ENCODE data around the gene MLX.
A peak's percentile ranks its signal among the peaks of the same experiment; 100 is the strongest.
"Not testable (repeated sequence)": the region's sequence is repeated elsewhere in the genome, so short reads cannot be mapped to it uniquely, and the experiment has no call there.

Gene MLX

DNA sequence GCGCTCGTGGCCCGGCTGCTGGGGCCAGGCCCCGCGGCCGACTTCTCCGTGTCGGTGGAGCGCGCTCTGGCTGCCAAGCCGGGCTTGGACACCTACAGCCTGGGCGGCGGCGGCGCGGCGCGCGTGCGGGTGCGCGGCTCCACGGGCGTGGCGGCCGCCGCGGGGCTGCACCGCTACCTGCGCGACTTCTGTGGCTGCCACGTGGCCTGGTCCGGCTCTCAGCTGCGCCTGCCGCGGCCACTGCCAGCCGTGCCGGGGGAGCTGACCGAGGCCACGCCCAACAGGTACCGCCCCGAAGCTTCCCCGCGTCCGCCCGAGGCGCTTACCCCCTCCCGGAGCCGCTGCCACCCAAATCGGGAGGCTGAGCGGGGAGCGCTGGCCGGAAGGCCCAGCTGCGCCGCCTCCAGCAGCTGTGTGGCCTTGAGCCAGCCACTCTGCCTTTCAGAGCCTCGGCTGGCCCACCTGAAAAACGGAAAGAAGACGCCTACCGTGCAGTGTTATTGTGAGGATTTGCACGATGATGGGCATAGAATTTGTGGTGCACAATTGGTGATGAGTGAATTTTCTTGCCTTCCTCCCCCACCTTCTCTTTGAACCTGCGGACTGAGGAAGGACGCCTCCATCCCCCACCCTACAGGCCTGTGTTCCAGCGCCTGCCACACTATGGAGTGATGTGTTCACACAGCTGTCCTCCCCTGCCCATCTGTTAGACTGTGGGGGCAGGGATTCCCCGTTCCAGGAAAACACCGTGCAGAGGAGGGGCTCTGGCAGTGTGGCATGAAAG, 30.3 kb upstream of the MLX start:
- DNase-seq: peak; percentile 83

DNA sequence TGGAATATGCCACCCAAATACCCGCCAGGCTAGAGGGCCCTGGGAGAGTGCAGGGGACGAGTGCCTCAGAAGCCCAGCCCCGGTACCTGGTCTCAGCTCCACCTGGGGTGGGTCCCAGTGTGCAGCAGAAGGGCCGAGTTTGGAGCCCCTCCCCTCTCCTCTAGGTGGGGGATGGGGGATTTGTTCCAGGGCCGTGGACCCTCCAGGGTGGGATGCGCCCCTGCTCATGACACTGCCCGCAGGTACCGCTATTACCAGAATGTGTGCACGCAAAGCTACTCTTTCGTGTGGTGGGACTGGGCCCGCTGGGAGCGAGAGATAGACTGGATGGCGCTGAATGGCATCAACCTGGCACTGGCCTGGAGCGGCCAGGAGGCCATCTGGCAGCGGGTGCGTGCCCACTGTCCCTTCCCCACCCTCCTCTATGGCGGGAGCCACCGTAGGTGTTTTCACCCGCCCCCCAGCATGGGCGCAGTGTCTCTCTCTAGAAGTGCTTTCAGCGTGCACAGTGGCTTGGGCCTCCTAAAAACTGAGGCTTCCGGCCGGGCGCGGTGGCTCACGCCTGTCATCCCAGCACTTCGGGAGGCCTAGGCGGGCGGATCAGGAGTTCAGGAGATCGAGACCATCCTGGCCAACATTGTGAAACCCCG, 29.6 kb upstream of the MLX start:
- DNase-seq: no peak

DNA sequence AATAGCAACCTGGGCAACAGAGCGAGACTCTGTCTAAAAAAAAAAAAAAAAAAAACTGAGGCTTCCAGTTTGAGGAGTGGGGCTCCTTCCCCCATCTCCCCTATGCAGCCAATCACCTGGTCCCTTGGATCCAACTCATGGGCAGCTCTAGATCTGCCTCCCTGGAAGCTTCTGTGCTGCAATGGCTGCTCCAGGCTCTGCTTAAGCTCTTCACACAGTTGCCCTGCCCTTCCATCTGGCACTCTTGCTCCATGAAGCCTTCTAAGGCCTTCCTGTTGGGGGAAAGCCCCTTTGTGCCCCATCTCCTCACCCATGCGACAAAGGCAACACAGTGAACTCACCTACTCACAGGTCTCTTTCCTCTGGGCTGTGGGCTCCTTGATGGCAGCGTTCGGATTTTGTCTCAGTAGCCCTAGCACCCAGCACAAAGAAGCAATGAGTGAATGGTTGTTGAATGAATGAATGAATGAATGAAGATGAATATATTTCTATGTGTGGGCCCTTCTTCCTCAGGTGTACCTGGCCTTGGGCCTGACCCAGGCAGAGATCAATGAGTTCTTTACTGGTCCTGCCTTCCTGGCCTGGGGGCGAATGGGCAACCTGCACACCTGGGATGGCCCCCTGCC, 29.0 kb upstream of the MLX start:
- no peak for DNase-seq

DNA sequence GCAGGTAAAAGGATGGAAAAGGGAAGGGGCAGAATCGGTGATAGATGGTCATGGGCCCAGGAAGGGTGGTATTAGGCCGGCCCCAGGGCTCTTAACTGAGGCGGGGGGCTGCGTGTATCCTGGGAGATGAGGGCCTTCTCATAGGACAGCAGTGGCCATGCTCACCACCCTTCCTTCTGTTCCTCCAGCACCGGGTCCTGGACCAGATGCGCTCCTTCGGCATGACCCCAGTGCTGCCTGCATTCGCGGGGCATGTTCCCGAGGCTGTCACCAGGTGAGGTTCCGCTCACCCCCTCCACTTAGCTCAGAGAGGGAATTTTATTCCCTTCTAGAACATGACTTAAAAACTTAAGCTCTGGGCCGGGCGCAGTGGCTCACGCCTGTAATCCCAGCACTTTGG, 28.4 kb upstream of the MLX start:
- no peak for DNase-seq

- DNase-seq: not testable (repeated sequence)
Measured at GRCh38 chr17:42540558-42540957, 26.3 kb upstream of the MLX start.

DNA sequence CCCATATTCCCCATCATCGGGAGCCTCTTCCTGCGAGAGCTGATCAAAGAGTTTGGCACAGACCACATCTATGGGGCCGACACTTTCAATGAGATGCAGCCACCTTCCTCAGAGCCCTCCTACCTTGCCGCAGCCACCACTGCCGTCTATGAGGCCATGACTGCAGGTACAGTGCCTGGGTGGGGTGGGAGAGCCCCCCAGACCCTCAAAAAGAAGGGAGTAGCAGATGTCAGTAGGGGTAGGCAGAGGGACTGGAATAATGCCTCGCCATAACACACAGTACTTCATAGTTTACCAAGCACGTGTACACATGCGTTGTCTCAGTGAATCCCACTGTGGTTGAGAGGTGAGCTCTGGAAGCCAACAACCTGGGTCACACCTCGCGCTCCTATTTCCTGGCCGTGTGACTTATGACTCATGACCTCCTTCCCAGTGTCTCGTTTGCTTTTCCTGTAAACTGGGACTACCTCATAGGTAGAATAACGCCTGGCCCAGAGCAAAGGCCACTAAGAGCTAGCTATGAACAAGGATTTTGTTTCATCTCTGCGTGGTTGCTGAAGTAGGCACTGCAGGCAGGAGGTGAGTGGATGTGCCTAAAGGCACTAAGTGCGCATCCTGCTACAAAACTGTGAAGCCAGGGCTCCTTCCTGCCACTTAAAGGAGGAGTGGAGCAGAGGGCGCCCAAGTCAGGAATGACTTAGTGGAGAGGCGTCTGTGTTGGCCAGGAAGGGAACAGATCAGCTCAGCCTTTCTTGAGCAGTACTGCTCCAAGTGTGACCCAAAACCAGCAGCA, 25.7 kb upstream of the MLX start:
- peak; percentile 24 for DNase-seq

GRCh38 chr17:42543190-42544079, 23.5 kb upstream of the MLX start:
- DNase-seq: no peak

DNA sequence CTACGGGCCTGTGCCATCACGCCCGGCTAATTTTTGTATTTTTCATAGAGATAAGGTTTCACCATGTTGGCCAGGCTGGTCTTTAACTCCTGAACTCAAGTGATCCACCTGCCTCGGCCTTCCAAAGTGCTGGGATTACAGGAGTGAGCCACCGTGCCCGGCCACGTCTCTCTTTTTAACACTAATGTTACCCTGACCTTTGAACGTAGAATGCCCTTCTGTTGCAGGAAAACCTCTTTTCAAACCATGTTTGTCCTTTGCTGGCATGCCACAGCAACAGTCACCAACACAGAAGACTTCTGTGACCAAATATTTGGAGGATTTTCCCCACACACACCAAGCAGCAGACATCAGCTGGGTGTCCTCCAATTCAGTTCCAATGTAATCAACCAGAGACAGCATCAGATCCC, 22.0 kb upstream of the MLX start:
- DNase-seq: no peak

- not testable (repeated sequence) for DNase-seq
Measured at GRCh38 chr17:42545755-42546505, 21.0 kb upstream of the MLX start.

- no peak for DNase-seq
Measured at GRCh38 chr17:42547001-42547461, 19.9 kb upstream of the MLX start.

GRCh38 chr17:42547698-42548069, 19.2 kb upstream of the MLX start:
- no peak for DNase-seq

GRCh38 chr17:42548070-42548837, 18.6 kb upstream of the MLX start:
- DNase-seq: peak; percentile 87

- DNase-seq: no peak
Measured at GRCh38 chr17:42548993-42549755, 17.7 kb upstream of the MLX start.

DNA sequence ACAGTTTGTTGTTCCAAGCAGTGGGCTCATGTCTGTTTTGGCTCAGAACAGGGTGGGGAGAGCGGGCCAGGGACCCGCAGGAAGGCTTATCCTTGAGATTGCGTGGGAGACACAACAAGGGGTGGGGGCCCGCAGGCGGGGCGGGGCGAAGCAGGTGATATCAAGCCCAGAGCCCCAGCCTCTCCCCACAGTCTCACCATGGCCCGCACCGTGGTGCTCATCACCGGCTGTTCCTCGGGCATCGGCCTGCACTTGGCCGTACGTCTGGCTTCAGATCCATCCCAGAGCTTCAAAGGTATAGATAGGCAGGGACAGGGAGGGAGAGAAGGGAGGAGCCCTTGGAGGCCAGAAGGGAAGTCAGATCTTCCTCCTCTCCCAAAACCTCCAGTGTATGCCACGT, 14.2 kb upstream of the MLX start, which contains the start of gene HSD17B1:
Gene HSD17B1 (plus strand): TSS at position 188 of the 400 bp plus-strand sequence. CDS start 11 bp downstream, at position 199.
- not testable (repeated sequence) for DNase-seq

GRCh38 chr17:42553161-42553818, 13.6 kb upstream of the MLX start:
- no peak for DNase-seq

- DNase-seq: peak; percentile 31
Measured at GRCh38 chr17:42553866-42554249, 13.0 kb upstream of the MLX start.

GRCh38 chr17:42554250-42555121, 12.4 kb upstream of the MLX start:
- DNase-seq: peak; percentile 80

DNA sequence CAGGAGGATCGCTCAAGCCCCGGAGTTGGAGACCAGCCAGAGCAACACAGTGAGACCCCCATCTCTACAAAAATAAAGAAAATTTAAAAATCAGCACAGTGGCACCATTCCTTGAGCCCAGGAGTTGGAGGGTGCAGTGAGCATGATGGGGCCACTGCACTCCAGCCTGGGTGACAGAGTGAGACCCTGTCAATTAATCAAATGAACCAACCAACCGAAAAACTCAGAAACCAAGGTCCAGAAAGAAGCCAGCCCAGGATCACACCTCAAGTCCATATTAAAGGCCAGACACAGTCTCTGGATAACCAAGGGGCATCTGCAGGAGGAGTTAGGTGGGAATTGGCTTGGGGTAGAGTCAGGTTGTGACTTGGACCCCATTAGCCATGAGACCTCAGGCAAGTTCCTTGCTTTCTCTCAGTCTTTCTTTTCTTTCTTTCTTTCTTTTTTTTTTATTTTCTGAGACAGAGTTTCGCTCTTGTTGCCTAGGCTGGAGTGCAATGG, 11.7 kb upstream of the MLX start:
- no peak for DNase-seq
